ENCODE measurements around the gene BCAS4. TPM values are rescaled to one million over a fixed set of nuclear protein-coding genes. Genes with fewer than 3 reads are reported as not detected.

Gene BCAS4
- total RNA-seq, 1 donor, result 13.7 TPM

DNA sequence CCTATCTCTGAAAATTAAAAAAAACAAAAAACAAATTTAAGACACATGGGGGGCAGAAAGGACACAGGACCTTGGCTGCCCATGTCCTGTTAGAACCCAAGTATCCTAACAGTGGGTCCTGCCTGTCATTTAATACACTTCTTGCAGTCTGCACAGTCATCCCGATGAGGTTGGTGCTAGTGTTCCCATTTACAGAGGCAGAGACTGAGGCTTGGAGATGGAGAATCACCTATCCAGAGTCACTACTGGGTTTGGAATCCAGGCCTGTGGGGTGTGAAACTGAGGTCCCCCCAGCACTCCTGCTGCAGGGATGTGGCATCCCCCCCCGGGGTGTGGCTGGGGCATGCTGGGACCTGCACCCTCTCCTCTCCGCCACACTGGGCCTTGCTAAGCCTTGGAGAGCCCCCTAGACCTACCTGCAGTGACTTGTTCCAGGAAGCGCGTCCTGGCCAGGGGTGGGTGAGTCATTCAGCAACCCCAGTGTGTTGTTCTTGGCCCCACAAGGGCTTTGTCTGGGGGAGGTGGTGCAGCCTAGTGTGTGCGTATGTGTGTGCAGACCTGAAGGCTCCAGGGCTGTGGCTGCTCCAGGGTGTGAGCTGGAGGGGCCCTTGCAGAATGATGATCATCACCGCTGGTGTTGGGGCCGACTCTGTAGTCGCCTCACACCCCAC, 49.7 kb downstream of the BCAS4 start:
- no peaks in the 10 kb centered on the region for H3K4me1 ChIP-seq (ENCODE audit: insufficient read depth, low read length)
- no peak overlapping the region for H3K4me3 ChIP-seq (ENCODE audit: low read length)
- no peaks in the 10 kb centered on the region for H3K27me3 ChIP-seq (ENCODE audit: insufficient read depth, low read length)
- no peaks in the 10 kb centered on the region for H3K9me3 ChIP-seq (ENCODE audit: low read depth, low read length)

DNA sequence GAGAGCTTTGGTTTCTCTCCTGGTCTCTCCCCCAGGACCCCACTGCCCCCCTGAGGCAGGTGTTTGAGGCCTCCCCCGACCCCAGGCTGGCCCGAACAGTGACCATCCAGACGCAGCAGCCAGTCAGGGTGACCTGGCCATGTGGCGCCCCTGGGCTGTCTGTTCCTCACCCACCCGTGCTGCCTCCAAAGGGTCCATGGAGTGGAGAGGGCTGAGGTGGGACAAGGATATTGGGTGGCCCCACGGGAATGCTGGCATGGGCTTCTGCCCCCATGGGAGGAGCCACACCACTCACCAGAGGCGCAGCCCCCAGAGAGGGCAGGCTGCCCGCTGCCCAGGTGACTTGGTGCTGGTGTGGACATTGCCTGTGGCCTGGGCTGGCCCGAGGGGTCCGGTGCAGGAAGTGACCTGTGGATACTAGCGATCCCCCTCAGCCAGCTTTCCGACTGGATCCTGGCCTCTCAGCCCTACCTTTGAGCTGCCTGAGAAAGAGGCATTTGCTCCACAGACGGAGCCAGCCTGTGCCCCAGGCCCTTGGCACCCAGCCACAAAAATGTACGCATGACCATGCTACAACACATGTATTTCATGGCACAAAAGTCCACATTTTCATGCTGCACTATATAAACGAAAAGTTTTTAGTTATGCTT, 50.8 kb downstream of the BCAS4 start:
- H3K4me3 ChIP-seq (ENCODE audit: low read length), result no peak overlapping the region
- H3K27me3 ChIP-seq (ENCODE audit: insufficient read depth, low read length), result no peaks in the 10 kb centered on the region
- H3K4me1 ChIP-seq (ENCODE audit: insufficient read depth, low read length), result no peaks in the 10 kb centered on the region

DNA sequence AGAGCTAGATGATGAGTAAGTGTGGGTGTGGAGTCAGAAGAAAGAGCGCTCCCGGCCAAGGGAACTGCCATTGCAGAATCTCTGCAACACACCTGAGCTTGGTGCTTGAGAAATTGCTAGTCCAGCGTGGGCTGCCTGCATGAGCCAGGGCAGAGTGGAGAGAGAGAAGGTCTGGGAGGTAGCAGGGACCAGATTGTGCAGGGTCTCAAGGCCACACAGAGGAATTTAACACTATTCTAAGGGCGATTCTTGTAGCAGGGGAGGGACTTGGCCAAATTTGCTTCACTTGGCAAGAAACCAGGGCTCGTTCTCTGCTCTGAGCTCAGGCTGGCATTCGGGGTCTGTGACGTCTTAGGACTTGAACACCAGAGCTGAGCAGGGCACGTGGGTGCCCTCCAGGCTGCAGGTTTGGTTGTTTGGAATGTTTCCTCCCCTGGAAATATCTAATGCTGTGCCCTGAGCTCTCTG, 53.5 kb downstream of the BCAS4 start:
- no peak overlapping the region for H3K4me3 ChIP-seq (ENCODE audit: low read length)
- H3K9me3 ChIP-seq (ENCODE audit: low read depth, low read length), result no peaks in the 10 kb centered on the region
- H3K4me1 ChIP-seq (ENCODE audit: insufficient read depth, low read length), result no peaks in the 10 kb centered on the region
- H3K27me3 ChIP-seq (ENCODE audit: insufficient read depth, low read length), result no peaks in the 10 kb centered on the region

More for the DNA sequence above, 50.8 kb downstream of the BCAS4 start:
- H3K9me3 ChIP-seq (ENCODE audit: low read depth, low read length), result no peaks in the 10 kb centered on the region

DNA sequence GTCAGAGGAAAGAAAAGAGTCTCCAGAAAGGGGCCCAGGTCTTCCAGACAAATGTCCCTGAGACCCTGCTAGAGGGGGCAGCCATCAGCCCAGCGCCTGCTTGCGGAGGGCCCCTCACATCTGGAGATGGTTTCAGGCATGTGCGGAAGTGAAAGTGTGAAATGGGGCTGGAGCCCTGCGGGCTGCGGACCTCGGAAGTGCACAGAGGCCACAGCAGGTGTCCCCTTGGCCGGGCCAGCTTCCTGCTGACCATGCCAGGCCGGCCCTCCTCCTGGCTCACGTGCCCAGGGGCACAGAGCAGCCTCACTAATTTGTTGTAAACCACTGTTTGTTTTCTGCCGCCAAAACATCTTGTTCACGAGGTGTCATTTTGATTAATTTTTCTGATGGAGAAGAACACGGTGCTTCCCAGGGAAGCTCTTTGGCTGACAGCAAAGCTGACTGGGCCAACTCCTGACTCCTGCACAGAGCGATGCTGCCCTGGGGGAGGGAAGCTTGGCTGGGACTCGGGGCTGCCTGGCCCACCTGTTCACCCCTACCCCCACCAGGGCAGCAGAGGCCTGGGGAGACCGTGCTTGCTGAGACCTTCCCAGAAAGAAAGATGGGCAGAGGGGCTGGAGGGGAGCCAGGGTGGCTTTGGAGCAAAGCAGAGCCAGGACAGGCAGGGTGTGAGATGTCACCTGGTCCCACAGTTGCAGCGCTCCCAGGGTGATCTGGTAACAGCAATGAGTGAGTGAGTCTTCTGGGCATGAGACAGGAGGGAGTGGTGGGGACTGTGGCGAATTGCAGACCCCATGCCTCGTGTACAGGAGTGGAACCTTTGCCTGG, 54.2 kb downstream of the BCAS4 start:
- no peaks in the 10 kb centered on the region for H3K27me3 ChIP-seq (ENCODE audit: insufficient read depth, low read length)
- no peaks in the 10 kb centered on the region for H3K9me3 ChIP-seq (ENCODE audit: low read depth, low read length)
- no peak overlapping the region for H3K4me3 ChIP-seq (ENCODE audit: low read length)
- no peaks in the 10 kb centered on the region for H3K4me1 ChIP-seq (ENCODE audit: insufficient read depth, low read length)

GRCh38 chr20:50850721-50851286, 55.9 kb downstream of the BCAS4 start:
- Histone ChIP-seq H3K4me3 (ENCODE audit: low read length) (no peak overlapping the region), H3K4me1 (ENCODE audit: insufficient read depth, low read length) (no peaks in the 10 kb centered on the region), H3K9me3 (ENCODE audit: low read depth, low read length) (no peaks in the 10 kb centered on the region), H3K27me3 (ENCODE audit: insufficient read depth, low read length) (no peaks in the 10 kb centered on the region)

GRCh38 chr20:50852085-50852484, 57.2 kb downstream of the BCAS4 start:
- H3K4me3 ChIP-seq (ENCODE audit: low read length), result no peak overlapping the region
- H3K4me1 ChIP-seq (ENCODE audit: insufficient read depth, low read length), result no peaks in the 10 kb centered on the region
- H3K27me3 ChIP-seq (ENCODE audit: insufficient read depth, low read length), result no peaks in the 10 kb centered on the region
- no peaks in the 10 kb centered on the region for H3K9me3 ChIP-seq (ENCODE audit: low read depth, low read length)

DNA sequence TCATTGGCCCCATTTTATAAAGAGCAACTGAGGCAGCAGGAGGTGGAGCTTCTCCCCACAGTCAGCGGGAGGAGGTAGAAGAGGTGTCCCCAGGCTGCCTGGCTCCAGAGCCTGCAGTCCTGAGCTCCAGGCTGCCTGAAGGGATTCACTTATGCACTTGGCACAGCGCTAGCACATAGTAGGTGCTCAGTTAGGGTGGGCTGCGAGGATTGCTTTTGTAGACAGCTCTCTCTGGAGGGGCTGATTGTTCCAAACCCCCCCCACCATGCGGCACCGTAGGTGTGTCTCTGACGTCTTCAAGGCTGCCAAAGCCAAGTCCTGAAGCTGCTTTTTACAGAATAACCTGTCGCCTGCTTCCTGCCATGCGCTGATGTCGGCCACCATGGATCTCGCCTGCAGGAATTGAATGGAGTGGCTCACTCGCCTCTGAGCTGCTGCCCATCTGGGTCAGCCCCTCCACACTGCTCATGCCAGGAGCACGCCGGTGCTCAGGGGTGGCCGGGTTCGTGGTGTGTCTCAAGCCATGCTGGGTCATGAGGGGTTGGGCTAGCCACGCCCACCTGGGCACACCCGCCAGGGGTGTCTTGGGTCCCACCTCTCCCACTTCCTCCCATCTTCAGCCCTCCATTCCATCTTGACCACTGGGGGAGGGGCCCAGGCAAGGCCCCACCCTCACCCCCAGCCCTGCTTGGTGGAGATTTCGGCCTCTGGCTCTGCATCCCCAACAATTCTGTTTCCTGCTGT, 59.8 kb downstream of the BCAS4 start:
- H3K4me1 ChIP-seq (ENCODE audit: insufficient read depth, low read length), result no peaks in the 10 kb centered on the region
- no peaks in the 10 kb centered on the region for H3K9me3 ChIP-seq (ENCODE audit: low read depth, low read length)
- no peak overlapping the region for H3K4me3 ChIP-seq (ENCODE audit: low read length)
- no peaks in the 10 kb centered on the region for H3K27me3 ChIP-seq (ENCODE audit: insufficient read depth, low read length)

DNA sequence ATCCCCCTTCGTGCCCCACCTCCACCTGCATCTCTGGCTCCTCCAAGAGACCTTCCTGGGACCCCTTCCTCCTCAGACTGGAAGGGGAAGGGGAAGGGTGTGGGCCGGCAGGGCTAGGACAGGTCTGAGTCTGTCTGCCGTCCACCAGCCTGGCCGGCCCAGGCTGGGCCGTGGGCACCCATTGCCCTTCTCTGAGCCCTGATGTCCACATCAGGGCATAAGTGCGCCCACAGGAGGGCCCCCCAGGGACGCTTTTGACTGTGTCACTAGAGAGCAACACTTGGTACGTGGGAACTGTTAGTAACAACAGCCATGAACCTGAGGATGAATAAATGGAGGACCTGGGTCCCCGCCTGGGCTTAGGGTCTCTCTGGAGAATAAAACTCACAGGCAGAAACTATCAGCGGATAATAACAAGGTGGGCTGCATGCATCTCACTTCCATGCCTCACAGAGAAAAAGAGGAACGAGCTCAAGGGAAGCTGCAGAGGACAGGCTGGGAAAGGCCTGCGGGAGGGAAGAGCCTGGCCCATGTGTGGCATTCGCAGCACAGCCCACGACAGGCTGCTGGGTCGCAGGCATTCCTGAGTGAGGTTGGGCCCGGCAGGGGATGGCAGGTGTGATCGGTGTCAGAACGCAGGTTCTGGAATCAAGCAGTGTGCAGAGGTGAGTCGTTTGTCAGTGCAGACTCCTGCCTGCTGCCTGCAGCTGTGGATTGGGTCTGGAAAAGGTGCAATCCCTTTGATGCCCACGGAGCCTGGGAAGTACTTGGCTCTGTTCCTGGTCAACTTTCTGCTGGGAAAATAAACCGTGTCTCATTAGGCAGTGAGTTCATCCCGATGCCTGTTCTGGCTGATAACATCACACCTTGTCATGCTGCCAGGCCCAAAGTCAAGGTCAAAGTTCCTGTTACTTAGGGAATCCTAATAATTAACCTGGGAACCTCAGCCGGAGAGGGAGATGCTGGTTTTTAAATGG, 60.9 kb downstream of the BCAS4 start:
- Histone ChIP-seq H3K4me3 (ENCODE audit: low read length) (no peak overlapping the region), H3K4me1 (ENCODE audit: insufficient read depth, low read length) (no peaks in the 10 kb centered on the region), H3K27me3 (ENCODE audit: insufficient read depth, low read length) (no peaks in the 10 kb centered on the region), H3K9me3 (ENCODE audit: low read depth, low read length) (no peaks in the 10 kb centered on the region)

DNA sequence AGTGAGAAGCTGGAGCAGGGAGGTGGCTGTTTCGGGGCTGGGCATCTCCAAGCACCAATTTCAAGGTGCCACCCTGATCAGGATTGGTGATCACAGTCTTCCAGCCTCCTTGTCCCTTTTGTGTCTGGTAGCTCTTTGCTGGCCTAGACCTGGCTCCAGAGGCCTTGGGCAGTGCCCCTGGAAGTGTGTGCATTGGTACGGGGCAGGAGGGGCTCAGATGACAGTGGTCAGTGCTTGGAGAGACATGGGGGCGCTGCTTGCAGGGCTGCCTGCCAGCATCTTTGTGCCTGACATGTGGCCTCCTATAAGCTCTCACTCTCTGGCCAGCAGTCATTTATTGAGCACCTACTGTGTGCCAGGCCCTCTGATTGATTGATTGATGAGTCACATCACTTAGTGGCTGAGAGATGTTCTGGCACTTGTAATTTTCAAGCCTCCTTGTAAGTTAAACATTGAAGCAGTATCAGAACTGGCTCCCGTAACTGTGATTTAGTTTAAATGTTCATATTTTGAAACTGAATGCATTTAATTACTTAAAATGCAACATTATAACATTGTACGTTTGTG, 61.7 kb downstream of the BCAS4 start:
- H3K9me3 ChIP-seq (ENCODE audit: low read depth, low read length), result no peaks in the 10 kb centered on the region
- no peaks in the 10 kb centered on the region for H3K27me3 ChIP-seq (ENCODE audit: insufficient read depth, low read length)
- no peaks in the 10 kb centered on the region for H3K4me1 ChIP-seq (ENCODE audit: insufficient read depth, low read length)
- no peak overlapping the region for H3K4me3 ChIP-seq (ENCODE audit: low read length)

- no peak overlapping the region for H3K4me3 ChIP-seq (ENCODE audit: low read length)
- H3K27me3 ChIP-seq (ENCODE audit: insufficient read depth, low read length), result no peaks in the 10 kb centered on the region
- H3K4me1 ChIP-seq (ENCODE audit: insufficient read depth, low read length), result no peaks in the 10 kb centered on the region
- no peaks in the 10 kb centered on the region for H3K9me3 ChIP-seq (ENCODE audit: low read depth, low read length)
Observed at GRCh38 chr20:50857348-50857747, 62.5 kb downstream of the BCAS4 start.

GRCh38 chr20:50858525-50858924, 63.7 kb downstream of the BCAS4 start:
- H3K9me3 ChIP-seq (ENCODE audit: low read depth, low read length), result no peaks in the 10 kb centered on the region
- H3K4me3 ChIP-seq (ENCODE audit: low read length), result no peak overlapping the region
- H3K27me3 ChIP-seq (ENCODE audit: insufficient read depth, low read length), result no peaks in the 10 kb centered on the region

GRCh38 chr20:50859161-50859560, 64.3 kb downstream of the BCAS4 start:
- Histone ChIP-seq H3K4me3 (ENCODE audit: low read length) (no peak overlapping the region), H3K9me3 (ENCODE audit: low read depth, low read length) (no peaks in the 10 kb centered on the region), H3K4me1 (ENCODE audit: insufficient read depth, low read length) (no peaks in the 10 kb centered on the region), H3K27me3 (ENCODE audit: insufficient read depth, low read length) (no peaks in the 10 kb centered on the region)

More at GRCh38 chr20:50858525-50858924, 63.7 kb downstream of the BCAS4 start:
- H3K4me1 ChIP-seq (ENCODE audit: insufficient read depth, low read length), result no peaks in the 10 kb centered on the region

- Histone ChIP-seq H3K27me3 (ENCODE audit: insufficient read depth, low read length) (no peaks in the 10 kb centered on the region), H3K4me1 (ENCODE audit: insufficient read depth, low read length) (no peaks in the 10 kb centered on the region), H3K9me3 (ENCODE audit: low read depth, low read length) (no peaks in the 10 kb centered on the region), H3K4me3 (ENCODE audit: low read length) (no peak overlapping the region)
Observed at GRCh38 chr20:50861012-50861411, 66.2 kb downstream of the BCAS4 start.
